K562 (cell line): Measurements from ENCODE around the gene MITF. TPM values are rescaled to one million over a fixed set of nuclear protein-coding genes. Genes with fewer than 3 reads are reported as not detected.

ENCODE experiments used
- ATAC-seq: fragments of 200-7000 bp; cut with Tn5 transposase; 3 replicates; pipeline ENCODE4 v1.9.1; 2020; ENCODE audit warnings: moderate library complexity
- BruUV-seq: library from RNA; stranded (reverse); fragments of 400-500 nt; replicated peaks from 2 replicates; lab custom pipeline; 2021; lab: Mats Ljungman, UMichigan
- CTCF ChIA-PET: fragments of 300-600 bp; formaldehyde crosslinking; extraction: SDS; loops from one replicate; lab custom pipeline; 2021; ENCODE audit warnings: low intra/inter-chr PET ratio; lab: Yijun Ruan, JAX
- POLR2A ChIA-PET: fragments of 300-600, 350-650 bp; sonication (Branson Sonifier 250); formaldehyde crosslinking; extraction: SDS; loops from one replicate; lab custom pipeline; 2021; ENCODE audit warnings: antibody characterized with exemption, inconsistent platforms; lab: Yijun Ruan, JAX
- DNase-seq, 4 experiments: peaks; one replicate each; pipeline versions ENCODE4 v3.0.0 to v3.0.0-alpha.2; 2011 to 2018; ENCODE audit warnings: low spot score in 3 of 4, mixed read lengths in 3 of 4; ENCODE audit errors: extremely low read depth in 1 of 4
- FAIRE-seq: peaks from 2 replicates; lab custom pipeline; 2011; peaks lifted over from hg19 to GRCh38; lab: Jason Lieb, UNC
- H2AFZ ChIP-seq: 2 replicates; pipeline ENCODE4 v1.6.0; 2011; ENCODE audit warnings: low read depth, low read length, control low read depth, inconsistent platforms
- H3K27ac ChIP-seq: fragments of 200-600 bp; 3 replicates; pipeline ENCODE4 v1.8.0; 2011; ENCODE audit warnings: low read depth, mild to moderate bottlenecking, control low read depth, inconsistent platforms, low read length, moderate library complexity, mixed read lengths; ENCODE audit errors: extremely low read depth
- H3K27me3 ChIP-seq, 2 experiments: fragments of 300-600 bp in 1 of 2; 2 replicates in 1 of 2; 3 replicates in 1 of 2; pipeline versions ENCODE4 v1.6.0 to v1.8.0; 2011; ENCODE audit warnings: inconsistent platforms in 2 of 2, low read length in 2 of 2, mild to moderate bottlenecking in 1 of 2, mixed read lengths in 1 of 2, moderate library complexity in 1 of 2; ENCODE audit not compliant: control insufficient read depth in 2 of 2, insufficient read depth in 2 of 2
- H3K36me3 ChIP-seq: fragments of 300-600 bp; 3 replicates; pipeline ENCODE4 v1.8.0; 2011; ENCODE audit warnings: mild to moderate bottlenecking, low read length, inconsistent platforms; ENCODE audit not compliant: control insufficient read depth, insufficient read depth
- H3K4me1 ChIP-seq, 2 experiments: fragments of 200-600 bp in 1 of 2; replicated peaks in 1 of 2; 2 replicates in 1 of 2; 3 replicates in 1 of 2; pipeline versions ENCODE4 v1.5.1 to v1.8.0; 2011; ENCODE audit warnings: inconsistent platforms in 2 of 2, low read length in 2 of 2, mild to moderate bottlenecking in 1 of 2, mixed read lengths in 1 of 2, moderate library complexity in 1 of 2; ENCODE audit not compliant: control insufficient read depth in 2 of 2, insufficient read depth in 2 of 2
- H3K4me2 ChIP-seq: 2 replicates; pipeline ENCODE4 v1.6.1; 2011; ENCODE audit warnings: low read length, control low read depth, inconsistent platforms, mixed read lengths; ENCODE audit not compliant: insufficient read depth
- H3K4me3 ChIP-seq: fragments of 200-600 bp; sonication (generic), shearing (Covaris generic); 2 replicates; pipeline ENCODE4 v1.5.1; 2016; ENCODE audit warnings: control low read depth, inconsistent platforms
- H3K79me2 ChIP-seq: fragments of 200-600 bp; 3 replicates; pipeline ENCODE4 v1.8.0; 2011; ENCODE audit warnings: low read length, inconsistent platforms; ENCODE audit not compliant: control insufficient read depth, insufficient read depth
- H3K9ac ChIP-seq, 2 experiments: 2 replicates each; pipeline versions ENCODE4 v1.6.0 to v1.6.1; 2011; ENCODE audit warnings: low read depth in 2 of 2, low read length in 2 of 2, control low read depth in 1 of 2, inconsistent platforms in 1 of 2, mild to moderate bottlenecking in 1 of 2, mixed read lengths in 1 of 2; ENCODE audit not compliant: insufficient read depth in 1 of 2
- H3K9me1 ChIP-seq: one replicate; pipeline ENCODE4 v1.6.0; 2011; ENCODE audit warnings: inconsistent platforms, mild to moderate bottlenecking, low read length, moderate library complexity; ENCODE audit not compliant: control insufficient read depth, insufficient read depth
- H3K9me3 ChIP-seq: replicated peaks from 2 replicates; pipeline ENCODE4 v1.5.1; 2011; ENCODE audit warnings: low read depth, low read length, inconsistent platforms; ENCODE audit not compliant: control insufficient read depth, insufficient read depth
- H4K20me1 ChIP-seq: replicated peaks from 2 replicates; pipeline ENCODE4 v1.6.1; 2011; ENCODE audit warnings: low read length, inconsistent platforms, mixed read lengths; ENCODE audit not compliant: control insufficient read depth, insufficient read depth
- CEBPG ChIP-seq, 3 experiments: fragments of 200-800 bp in 1 of 3; sonication (Bioruptor generic) in 1 of 3; sonication (generic) in 1 of 3; formaldehyde crosslinking in 1 of 3; IDR thresholded peaks in 2 of 3; conservative IDR thresholded peaks in 1 of 3; 2 replicates each; pipeline versions ENCODE4 v1.6.1 to v1.8.0; 2016 to 2022; ENCODE audit warnings: missing compliant biosample characterization in 2 of 3, missing genetic modification characterization in 2 of 3, mild to moderate bottlenecking in 1 of 3, missing genetic modification reagents in 1 of 3
- DACH1 ChIP-seq: fragments of 450-650 bp; IDR thresholded peaks from 2 replicates; pipeline ENCODE4 v1.6.1; 2018; ENCODE audit not compliant: partially characterized antibody
- HMBOX1 ChIP-seq: sonication (generic); IDR thresholded peaks from 2 replicates; pipeline ENCODE4 v1.6.1; 2016
- NFATC3 ChIP-seq: fragments of 450-650 bp; IDR thresholded peaks from 2 replicates; pipeline ENCODE4 v1.6.1; 2017; ENCODE audit warnings: mild to moderate bottlenecking
- SMARCA5 ChIP-seq: fragments of 450-650 bp; IDR thresholded peaks from 2 replicates; pipeline ENCODE4 v1.6.1; 2016
- TAF9B ChIP-seq: fragments of 450-650 bp; IDR thresholded peaks from 2 replicates; pipeline ENCODE4 v1.6.1; 2018; ENCODE audit warnings: mild to moderate bottlenecking; ENCODE audit not compliant: partially characterized antibody
- ZBED1 ChIP-seq: IDR thresholded peaks from 2 replicates; pipeline ENCODE4 v1.6.1; 2014
- ZBTB2 ChIP-seq: fragments of 450-650 bp; IDR thresholded peaks from 2 replicates; pipeline ENCODE4 v1.6.1; 2016; ENCODE audit warnings: antibody characterized with exemption
- ZBTB8A ChIP-seq: fragments of 450-650 bp; IDR thresholded peaks from 2 replicates; pipeline ENCODE4 v1.6.1; 2018; ENCODE audit warnings: mild to moderate bottlenecking, moderate library complexity; ENCODE audit not compliant: partially characterized antibody
- ZNF12 ChIP-seq: sonication (generic); formaldehyde crosslinking; IDR thresholded peaks from 2 replicates; pipeline ENCODE4 v1.4.0; 2020; ENCODE audit warnings: mild to moderate bottlenecking, missing genetic modification reagents
- ZNF239 ChIP-seq: fragments of 250-450 bp; sonication (Bioruptor Pico); IDR thresholded peaks from 2 replicates; pipeline ENCODE4 v1.4.0; 2020; ENCODE audit warnings: mild to moderate bottlenecking
- ZNF592 ChIP-seq: fragments of 450-650 bp; IDR thresholded peaks from 2 replicates; pipeline ENCODE4 v1.6.1; 2017; ENCODE audit warnings: antibody characterized with exemption, mild to moderate bottlenecking
- ZNF77 ChIP-seq: fragments of 250-450 bp; sonication (Bioruptor Pico); IDR thresholded peaks from 2 replicates; pipeline ENCODE4 v1.5.0; 2020
- ZNF780A ChIP-seq: fragments of 250-450 bp; sonication (Bioruptor Pico); IDR thresholded peaks from 2 replicates; pipeline ENCODE4 v1.5.0; 2021; ENCODE audit warnings: mild to moderate bottlenecking
- WGBS: fragments of 100-300 bp; shearing (Covaris generic); methylation state at CpG from one replicate; pipeline ENCODE4 v1.1.6; 2016; ENCODE audit warnings: low coverage, mixed read lengths; ENCODE audit not compliant: insufficient coverage; ENCODE audit errors: missing lambda C conversion rate; 5-methylcytosine and 5-hydroxymethylcytosine counted together
- in situ Hi-C: fragments of 300-500 bp; cut with MboI; formaldehyde crosslinking; loops from 4 replicates; pipeline ENCODE4 v1.15.0; 2018; ENCODE audit warnings: inconsistent platforms, mixed read lengths
- intact Hi-C: fragments of 100-400 bp; cut with micrococcal nuclease; formaldehyde crosslinking; loops from 2 replicates; pipeline ENCODE4 v1.14.2; 2022
- polyA plus RNA-seq, 8 experiments: library from polyadenylated mRNA; depleted of rRNA in 4 of 8; stranded (reverse) in 5 of 8; unstranded in 3 of 8; fragments of >200 nt; fragmentation: Nextera tagmentation in 2 of 8; fragmentation: Illumina TruSeq in 1 of 8; extraction: Ambion mirVana in 2 of 8; extraction: Trizol in 1 of 8; gene quantifications; 2 replicates each; pipeline versions ENCODE4 v1.2.1 to v1.2.3, GENCODE V29; 2011 to 2014; ENCODE audit warnings: inconsistent platforms in 1 of 8, missing spikeins in 1 of 8
- total RNA-seq, 7 experiments: library from RNA; depleted of rRNA in 6 of 7; stranded (reverse); fragments of >200 nt in 6 of 7; fragmentation: Illumina TruSeq in 2 of 7; extraction: Trizol in 2 of 7; gene quantifications; 2 replicates each; pipeline versions ENCODE4 v1.2.1 to v1.2.3, GENCODE V29; 2011 to 2021; ENCODE audit warnings: low replicate concordance in 1 of 7

Gene MITF
- total and polyA plus RNA-seq, 9 of the 15 experiments (the other 6 are each of a cell fraction or from before 2014, with no cell fraction given), result 5.6 to 14.9 (median 11.1) TPM

GRCh38 chr3:69724722-69725435 lies 14.4 kb upstream of the MITF start (continued):
- no peak for TF ChIP-seq ZBTB8A
- no peak for TF ChIP-seq ZNF239 (CRISPR knock-in tag)
- TF ChIP-seq CEBPG (CRISPR knock-in tag; IDR thresholded peaks at IDR 0.05), result peak; percentile 68
- peak; percentile 70 to 79; a peak in 3 of 4 replicates for TF ChIP-seq CEBPG (tag; conservative IDR thresholded peaks at IDR 0.05 in 1 of 2, IDR thresholded peaks at IDR 0.05 in 1 of 2)
- no peak for TF ChIP-seq TAF9B

GRCh38 chr3:69725994-69726571 lies 13.2 kb upstream of the MITF start:
- Histone ChIP-seq H3K9ac (peak overlapping the region in 1 of 2 experiments; percentile 36; a peak in 1 of 4 replicates), H4K20me1 (no peaks in the 10 kb centered on the region), H2AFZ (peak overlapping the region; percentile 80), H3K4me1 (peaks cover 9 to 26% of the 10 kb centered on the region in 2 experiments; a peak in 4 of 5 replicates), H3K9me1 (no peaks in the 10 kb centered on the region), H3K79me2 (no peaks in the 10 kb centered on the region), H3K4me2 (peak overlapping the region; percentile 38), H3K27ac (peak overlapping the region; percentile 90), H3K9me3 (no peaks in the 10 kb centered on the region; the same call in 1 of the 2 replicates), H3K27me3 (no peaks in the 10 kb centered on the region), H3K36me3 (no peaks in the 10 kb centered on the region), H3K4me3 (no peak overlapping the region)
- FAIRE-seq, result no peak
- DNase-seq, result no peak
- POLR2A ChIA-PET, result interaction anchor here (0.6 kb wide), 1 partner anchor 1296 kb away, joined by 3 read pairs; no protein-coding TSS in a partner anchor
- WGBS, result 35% methylated on average over 3 of the region's 3 CpGs
- CTCF ChIA-PET, result no interaction called here
- no TSS peak for BruUV-seq
- ATAC-seq, result no peak
- intact Hi-C loops, result no loop called here
- in situ Hi-C loops, result no loop called here
- no peak for TF ChIP-seq NFATC3
- no peak for TF ChIP-seq ZBTB2
- peak; percentile 49; the same call in 1 of the 2 replicates for TF ChIP-seq ZNF592
- TF ChIP-seq HMBOX1, result 0 out of 2 replicates have a peak, but pooled peaks have one; percentile 14
- no peak for TF ChIP-seq ZBED1
- TF ChIP-seq SMARCA5, result no peak
- no peak for TF ChIP-seq ZNF780A (CRISPR knock-in tag)
- no peak for TF ChIP-seq ZNF77 (CRISPR knock-in tag)
- TF ChIP-seq DACH1, result no peak
- TF ChIP-seq ZNF12 (CRISPR knock-in tag), result no peak
